NCI-H128 (cell line): ENCODE results near the gene ANKRD16.
"Not testable (repeated sequence)": the region's sequence is repeated elsewhere in the genome, so short reads cannot be mapped to it uniquely, and the experiment has no call there.

Source experiments
- DNase-seq: peaks from one replicate; lab custom pipeline; 2025; ENCODE audit not compliant: unreplicated experiment; lab: John Stamatoyannopoulos, UW

ANKRD16 gene

DNA sequence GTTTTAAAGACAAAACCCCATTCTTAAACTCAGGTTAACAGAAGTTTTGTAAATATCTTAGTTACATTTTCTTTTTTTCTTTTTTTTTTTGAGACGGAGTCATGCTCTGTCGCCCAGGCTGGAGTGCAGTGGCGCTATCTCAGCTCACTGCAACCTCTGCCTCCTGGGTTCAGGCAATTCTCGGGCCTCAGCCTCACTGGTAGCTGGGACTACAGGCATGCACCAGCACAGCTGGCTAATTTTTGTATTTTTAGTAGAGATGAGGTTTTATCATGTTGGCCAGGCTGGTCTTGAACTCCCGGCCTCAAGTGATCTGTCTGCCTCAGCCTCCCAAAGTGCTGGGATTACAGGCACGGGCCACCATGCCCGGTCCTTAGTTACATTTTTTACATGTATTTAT, 12.7 kb downstream of the ANKRD16 start:
- not testable (repeated sequence) for DNase-seq

DNA sequence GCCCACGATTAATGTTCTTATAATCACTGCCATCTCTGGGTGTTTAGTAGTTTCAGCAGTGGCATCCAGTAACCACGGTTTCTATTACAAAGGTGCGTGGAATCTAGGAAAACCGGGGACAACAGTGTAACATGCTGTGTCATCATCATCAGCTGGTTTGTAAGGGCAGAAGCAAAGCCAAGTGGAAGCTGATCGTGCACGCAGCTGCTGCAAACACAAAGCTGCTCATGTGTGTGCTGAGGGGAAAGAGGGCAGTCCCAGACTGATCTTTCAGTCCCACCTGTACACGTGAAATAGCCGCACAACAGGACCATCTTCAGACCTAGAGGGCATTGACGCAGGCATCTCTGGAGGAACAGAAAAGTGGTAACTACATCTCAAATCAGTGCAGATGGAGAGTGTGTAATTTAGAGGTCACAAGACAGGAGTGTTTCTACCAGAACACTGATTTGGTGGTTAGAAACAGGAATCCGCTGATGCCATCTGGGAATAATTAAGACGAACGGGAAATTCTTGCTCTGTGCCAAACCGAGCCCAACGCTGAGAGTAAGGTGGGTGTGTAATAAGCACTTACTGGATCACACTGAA, 13.4 kb downstream of the ANKRD16 start:
- no peak for DNase-seq

DNA sequence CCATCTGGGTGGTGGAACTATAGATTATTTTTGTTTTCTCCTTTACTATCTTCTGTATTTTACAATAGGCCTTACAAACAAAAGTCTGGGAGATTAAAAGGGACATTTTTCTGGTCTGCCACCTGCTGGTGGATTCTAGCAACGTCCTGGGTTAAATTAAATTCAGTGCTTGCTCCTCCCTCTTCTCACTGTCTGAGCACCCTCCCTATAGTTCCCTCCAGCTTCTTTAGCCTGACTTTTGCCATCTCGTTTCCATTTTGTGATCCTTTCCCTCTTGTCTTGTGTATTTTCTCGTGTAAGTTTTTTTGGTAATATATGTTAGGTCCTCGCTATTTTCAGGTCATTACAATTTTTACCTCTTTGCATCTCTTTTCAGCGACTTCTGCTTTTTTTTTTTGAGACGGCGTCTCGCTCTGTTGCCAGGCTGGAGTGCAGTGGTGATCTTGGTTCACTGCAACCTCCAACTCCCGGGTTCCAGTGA, 16.1 kb downstream of the ANKRD16 start:
- peak; percentile 14 for DNase-seq

GRCh38 chr10:5871596-5871995, 18.1 kb downstream of the ANKRD16 start:
- no peak for DNase-seq

DNA sequence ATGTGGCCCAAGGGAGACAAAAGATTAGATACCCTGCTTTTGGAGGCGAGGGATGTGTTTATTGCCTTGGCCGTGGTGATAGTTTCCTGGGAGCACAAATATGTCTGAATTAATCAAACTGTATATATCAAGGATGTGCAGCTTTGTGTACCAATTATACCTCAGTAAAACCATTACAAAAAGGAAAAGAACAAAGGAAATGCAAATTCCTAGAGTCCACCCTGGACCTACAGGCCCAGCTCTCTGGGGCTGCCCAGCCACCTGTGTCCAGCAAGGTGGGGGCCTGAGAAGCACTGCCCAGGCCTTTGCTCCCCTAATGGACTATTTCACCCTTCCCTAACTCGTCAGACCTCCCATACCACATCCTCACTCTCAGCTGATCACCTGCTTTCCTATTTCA, 20.5 kb downstream of the ANKRD16 start:
- no peak for DNase-seq

GRCh38 chr10:5868383-5868782, 21.3 kb downstream of the ANKRD16 start:
- not testable (repeated sequence) for DNase-seq

GRCh38 chr10:5867091-5867615, 22.5 kb downstream of the ANKRD16 start:
- DNase-seq: not testable (repeated sequence)

DNA sequence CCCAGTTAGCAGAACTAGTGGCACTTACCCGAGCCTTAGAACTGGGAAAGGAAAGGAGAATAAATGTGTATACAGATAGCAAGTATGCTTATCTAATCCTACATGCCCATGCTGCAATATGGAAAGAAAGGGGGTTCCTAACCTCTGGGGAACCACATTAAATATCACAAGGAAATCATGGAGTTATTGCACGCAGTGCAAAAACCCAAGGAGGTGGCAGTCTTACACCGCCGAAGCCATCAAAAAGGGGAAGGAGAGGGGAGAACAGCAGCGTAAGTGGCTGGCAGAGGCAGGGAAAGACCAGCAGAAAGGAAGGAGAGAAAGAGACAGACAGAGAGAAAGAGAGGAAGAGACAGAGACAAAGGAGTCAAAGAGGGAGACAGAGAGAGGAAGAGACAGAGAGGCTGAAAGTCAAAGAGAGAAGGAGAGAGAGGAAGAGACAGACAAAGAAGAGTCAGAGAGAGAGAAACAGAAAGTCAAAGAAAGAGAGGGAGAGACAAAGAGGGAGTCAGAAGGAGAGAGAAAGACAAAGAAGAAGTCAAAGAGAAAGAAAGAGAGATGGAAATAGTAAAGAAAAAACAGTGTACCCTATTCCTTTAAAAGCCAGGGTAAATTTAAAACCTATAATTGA, 23.1 kb downstream of the ANKRD16 start:
- not testable (repeated sequence) for DNase-seq

DNA sequence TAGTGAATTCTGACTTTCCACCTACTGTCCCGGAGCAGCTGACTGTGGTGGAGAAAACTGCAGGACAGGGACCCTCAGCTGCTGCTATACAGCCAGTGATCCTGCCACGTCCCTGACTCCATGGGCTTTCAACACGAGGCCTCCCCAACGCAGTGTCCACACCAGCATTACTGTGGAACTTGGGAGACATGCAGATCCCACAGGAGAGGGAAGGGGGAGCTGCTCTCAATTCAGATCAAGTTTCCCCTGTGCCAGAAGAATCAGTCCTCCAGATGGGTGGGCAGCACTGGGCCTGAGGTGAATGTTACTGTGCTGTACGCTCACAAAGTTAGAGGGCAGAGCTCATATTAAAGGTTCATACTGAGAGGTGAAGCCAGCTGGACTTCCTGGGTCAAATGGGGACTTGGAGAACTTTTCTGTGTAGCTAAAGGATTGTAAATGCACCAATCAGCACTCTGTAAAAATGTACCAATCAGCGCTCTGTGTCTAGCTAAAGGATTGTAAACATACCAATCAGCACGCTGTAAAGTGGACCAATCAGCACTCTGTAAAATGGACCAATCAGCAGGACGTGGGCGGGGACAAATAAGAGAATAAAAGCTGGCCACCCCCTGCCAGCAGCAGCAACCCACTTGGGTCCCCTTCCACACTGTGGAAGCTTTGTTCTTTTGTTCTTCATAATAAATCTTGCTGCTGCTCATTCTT, 26.6 kb downstream of the ANKRD16 start:
- not testable (repeated sequence) for DNase-seq

DNA sequence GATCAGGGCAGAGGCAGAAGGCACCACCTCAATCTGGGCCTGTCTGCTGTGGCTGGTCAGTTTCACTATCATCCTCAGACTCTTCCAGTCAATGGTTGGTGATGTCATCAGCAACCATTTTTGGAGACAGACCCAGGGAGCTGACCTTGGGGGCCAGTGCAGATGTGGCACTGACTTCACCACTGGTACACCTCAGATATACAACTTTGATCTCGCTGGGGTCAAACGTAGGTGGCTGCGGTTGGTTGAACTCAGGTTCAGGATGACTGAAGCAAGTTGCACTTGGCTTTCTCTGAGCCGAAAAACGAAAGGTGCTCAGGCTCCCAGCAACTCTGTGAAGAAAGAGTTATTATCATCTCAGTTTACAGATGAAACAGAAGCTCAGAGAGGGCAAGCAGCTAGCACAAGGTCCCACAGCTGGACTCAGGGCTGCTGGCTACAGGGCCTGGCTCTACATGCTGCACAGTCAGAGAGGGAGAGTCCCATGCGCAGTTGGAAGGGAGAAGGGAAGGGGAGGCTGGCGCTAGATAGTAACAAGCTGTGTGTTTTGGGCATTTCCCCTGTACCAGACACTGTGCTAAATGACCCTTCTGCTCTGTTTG, 27.2 kb downstream of the ANKRD16 start:
- no peak for DNase-seq

DNA sequence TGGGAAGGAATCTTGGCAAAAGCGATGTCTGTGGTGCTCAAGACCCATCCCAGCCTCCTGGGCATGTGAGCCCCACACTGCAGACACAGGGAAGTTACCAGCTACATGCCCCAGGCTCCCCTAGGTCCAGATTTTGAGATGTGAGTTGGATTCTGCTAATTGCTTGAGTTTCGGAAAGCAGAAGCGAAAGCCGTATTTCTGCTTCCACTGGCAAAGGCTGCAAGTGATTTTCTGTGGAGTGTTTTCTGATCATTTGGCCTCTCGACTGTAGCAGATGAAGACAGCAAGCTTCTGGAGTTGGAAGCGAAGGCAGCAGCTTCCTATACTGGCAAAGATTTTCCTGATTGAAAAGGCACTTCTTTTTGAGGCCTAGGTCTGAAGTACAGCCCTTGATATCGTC, 29.6 kb downstream of the ANKRD16 start:
- DNase-seq: no peak

- no peak for DNase-seq
These were observed 30.9 kb downstream of the ANKRD16 start for GRCh38 chr10:5858811-5859210.

GRCh38 chr10:5856701-5857004, 33.0 kb downstream of the ANKRD16 start:
- no peak for DNase-seq

DNA sequence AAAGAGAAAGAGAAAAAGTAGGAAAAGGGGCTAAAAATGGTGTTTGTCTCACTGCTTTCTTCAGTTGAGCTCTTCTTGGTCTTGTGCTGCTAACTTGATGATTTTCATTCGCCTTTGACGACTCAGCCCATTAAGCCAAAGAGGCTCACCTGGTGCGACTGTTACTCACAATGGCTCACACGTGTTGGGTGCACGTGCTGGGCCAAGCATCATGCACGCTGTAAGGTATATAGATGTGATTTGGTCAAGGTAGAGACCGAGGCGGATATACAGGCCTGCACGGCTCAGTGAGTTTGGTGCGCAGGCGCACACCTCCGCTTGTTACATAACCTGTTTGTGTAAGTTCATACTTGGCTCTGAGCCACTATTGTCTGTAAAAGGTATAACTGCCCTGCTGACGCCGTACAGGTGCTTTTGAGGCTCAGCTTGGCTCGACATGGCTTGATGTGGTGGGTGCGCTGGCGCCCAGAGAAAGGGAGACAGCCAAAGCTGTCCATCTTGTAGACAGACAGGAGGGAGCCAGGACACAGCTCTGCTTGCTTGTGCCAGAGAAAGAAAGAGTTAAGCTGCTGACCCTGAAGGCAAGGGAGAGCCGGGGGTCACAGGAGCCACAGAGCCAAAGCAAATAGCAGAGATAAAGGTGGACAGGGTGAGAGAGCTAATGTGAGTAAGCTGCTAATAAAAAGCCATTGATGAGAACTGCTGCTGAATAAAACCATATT, 33.6 kb downstream of the ANKRD16 start:
- no peak for DNase-seq

DNA sequence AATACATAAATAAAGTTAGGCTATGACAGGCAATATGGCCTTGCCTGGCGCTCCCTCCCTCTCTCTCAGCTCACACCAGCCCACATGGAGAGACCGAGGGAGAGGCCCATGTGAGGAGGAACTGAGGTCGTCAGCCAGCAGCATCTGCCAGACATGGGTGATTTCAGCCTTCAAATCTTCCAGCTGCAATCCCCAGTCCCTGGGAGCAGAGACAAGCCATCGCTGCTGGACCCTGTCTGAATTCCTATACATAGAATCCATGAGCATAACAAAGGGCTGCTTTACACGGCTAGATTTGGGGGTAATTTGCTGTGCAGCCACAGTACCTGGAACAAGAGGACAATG, 35.6 kb downstream of the ANKRD16 start:
- DNase-seq: no peak

- not testable (repeated sequence) for DNase-seq
These were observed 43.0 kb downstream of the ANKRD16 start for GRCh38 chr10:5846667-5847066.

DNA sequence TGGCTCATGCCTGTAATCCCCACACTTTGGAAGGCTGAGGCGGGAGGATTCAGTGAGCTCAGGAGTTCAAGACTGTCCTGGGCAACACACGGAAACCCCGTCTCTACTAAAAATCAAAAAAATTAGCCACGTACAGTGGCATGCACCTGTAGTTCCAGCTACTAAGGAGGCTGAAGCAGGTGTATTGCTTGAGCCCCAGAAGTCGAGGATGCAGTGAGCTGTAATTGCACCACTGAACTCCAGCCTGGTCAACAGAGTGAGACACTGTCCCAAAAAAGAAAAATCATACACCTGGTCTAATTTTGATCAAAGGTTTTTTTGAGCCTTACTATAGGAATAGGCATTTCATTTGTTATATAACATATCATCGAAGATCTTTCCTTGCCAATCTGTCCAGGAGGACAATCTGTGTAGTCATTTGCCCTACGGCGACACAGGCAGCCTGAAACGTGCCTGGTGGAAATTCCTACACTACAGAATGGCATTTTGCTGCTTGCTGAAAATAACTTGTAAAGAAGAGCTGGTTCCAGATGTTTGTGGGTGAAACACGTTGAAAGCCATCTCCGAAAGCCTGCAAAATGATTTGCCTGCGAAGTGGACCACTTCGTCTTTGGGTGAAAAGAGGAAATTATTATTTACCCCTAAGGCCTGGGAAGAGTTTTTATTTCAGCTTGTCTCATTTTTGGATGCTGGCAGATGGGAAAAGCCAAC, 45.2 kb downstream of the ANKRD16 start:
- no peak for DNase-seq

GRCh38 chr10:5843686-5844344, 45.9 kb downstream of the ANKRD16 start:
- DNase-seq: no peak

DNA sequence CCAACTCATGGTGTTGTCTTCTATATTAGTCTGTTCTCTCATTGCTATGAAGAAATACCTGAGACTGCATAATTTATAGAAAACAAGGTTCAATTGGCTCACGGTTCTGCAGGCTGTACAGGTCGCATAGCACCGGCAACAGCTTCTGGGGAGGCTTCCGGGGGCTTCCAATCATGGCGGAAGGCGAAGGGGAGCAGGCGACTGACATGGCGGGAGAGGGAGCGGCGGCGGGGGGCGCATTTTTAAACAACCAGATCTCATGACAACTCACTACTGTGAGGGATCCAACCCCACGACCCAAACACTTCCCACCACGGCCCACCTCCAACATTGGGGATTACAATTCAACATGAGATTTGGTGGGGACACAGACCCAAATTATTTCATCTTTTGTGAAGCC, 47.7 kb downstream of the ANKRD16 start:
- DNase-seq: no peak
